GM12801 (cell line): ENCODE results near the gene DNER.

Experiments used
- TF ChIP-seq, protein P1 (sequence below): IDR thresholded peaks from one replicate; pipeline ENCODE4 v1.5.1; 2011; ENCODE audit warnings: control low read depth; ENCODE audit not compliant: insufficient read length; ENCODE audit errors: extremely low read depth

Gene DNER

DNA sequence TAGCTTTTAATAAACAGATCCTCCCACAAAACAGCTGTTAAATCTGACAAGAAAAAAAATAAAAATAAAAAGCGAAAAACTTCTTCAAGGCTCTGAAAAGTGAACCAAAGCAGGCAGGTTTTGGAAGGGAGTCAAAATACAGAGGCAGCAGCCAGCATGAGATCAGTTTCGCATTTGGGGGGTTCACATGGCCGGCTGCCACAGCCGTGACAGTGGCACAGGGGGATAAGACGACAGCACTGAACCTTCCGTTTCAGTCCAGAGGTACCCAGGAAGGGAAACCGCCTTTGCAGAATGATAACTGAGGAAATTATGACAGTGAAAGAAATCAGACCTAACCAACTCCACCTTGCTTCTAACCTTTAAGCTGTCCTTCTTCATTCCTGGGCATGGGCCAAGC is 246.6 kb downstream of the DNER start:
- TF ChIP-seq, protein P1, sequence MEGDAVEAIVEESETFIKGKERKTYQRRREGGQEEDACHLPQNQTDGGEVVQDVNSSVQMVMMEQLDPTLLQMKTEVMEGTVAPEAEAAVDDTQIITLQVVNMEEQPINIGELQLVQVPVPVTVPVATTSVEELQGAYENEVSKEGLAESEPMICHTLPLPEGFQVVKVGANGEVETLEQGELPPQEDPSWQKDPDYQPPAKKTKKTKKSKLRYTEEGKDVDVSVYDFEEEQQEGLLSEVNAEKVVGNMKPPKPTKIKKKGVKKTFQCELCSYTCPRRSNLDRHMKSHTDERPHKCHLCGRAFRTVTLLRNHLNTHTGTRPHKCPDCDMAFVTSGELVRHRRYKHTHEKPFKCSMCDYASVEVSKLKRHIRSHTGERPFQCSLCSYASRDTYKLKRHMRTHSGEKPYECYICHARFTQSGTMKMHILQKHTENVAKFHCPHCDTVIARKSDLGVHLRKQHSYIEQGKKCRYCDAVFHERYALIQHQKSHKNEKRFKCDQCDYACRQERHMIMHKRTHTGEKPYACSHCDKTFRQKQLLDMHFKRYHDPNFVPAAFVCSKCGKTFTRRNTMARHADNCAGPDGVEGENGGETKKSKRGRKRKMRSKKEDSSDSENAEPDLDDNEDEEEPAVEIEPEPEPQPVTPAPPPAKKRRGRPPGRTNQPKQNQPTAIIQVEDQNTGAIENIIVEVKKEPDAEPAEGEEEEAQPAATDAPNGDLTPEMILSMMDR: no peak

DNA sequence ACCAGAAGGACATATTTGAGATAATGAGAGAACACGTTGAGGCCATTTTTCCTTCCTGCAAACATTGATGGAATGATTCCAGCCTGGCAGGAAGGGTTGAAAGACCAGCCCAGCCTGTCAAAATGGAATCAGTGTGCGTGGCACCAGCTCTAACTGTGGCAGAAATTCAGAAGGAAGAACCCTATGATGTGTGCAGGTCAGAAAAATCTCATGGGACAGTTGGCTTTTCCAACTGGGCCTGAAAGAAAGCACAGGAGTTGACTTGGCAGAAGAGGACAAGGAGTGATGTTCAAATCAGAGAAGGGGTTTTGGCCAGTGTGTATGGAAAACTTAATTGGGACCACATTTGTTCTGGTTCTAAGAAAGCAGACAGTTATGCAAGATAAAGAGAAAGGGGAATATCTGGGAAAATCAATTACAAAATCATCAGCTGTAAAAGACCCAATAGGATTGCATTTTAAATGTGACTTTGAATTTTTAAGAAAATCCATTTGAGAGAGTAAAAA is 250.5 kb downstream of the DNER start:
- TF ChIP-seq, protein P1: no peak

DNA sequence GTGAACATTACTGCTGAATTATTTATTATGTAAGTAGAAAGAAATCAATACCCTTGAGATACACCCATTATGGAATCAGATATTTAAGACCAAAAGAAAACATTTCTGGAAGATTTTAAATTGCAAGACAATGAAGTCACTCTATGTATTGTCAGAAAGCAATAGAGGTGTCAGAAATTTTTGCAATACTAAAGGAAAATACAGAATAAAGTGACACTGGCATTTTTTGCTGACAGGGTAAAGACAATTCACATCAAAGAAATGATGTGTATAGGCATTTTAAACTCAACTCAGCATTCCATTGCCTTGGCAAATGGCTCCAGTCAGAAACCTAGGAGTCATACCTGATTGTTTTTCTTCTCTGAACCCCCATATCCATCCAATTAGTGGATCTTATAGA is 252.2 kb downstream of the DNER start:
- TF ChIP-seq, protein P1: no peak

DNA sequence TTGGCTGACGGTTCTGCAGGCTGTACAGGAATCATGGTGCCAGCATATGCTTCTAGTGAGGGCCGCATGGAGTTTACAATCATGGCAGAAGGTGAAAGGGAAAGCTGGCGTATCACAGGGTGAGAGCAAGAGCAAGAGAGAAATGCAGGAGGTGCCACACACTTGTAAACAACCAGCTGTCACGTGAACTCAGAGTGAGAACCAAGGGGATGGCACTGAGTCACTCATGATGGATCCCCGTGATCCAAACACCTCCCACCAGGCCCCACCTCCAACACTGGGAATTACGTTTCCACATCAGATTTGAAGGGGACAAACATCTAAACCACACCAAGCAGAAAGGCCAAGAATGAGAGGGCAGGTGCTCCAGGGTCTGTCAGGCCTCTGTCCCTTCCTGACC is 258.3 kb downstream of the DNER start:
- TF ChIP-seq, protein P1: no peak

DNA sequence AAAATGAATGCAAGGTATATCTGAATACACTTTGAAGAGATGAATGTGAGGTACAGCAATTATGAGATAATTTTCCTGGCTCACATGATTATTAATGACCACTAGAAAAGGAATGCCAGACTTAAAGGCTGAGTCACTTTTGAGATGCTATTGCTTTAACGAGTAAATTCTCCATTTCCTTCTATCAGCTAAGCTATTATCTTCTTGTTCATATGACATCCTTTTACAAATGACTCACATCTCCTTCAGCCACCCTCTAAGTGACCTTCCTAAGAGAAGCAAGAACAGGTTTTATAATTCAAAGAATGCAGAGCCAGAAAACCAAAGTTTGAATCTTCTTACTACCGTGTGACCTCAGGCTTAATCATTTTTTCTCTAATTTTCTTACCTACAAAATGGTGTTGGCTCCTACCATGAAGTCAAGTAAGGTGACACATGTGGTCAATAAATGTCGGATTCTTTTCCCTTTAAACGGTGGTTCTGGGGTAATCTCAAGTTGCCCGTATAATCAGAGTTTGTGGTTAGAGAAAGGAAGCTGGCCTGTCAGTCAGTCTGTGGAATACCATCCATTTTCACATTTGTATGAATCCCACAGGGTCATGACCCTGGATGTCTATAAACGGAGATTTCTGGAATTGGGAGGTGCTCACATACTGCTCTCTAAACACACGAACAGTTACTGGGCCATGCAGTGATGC is 259.3 kb downstream of the DNER start:
- TF ChIP-seq, protein P1: no peak

DNA sequence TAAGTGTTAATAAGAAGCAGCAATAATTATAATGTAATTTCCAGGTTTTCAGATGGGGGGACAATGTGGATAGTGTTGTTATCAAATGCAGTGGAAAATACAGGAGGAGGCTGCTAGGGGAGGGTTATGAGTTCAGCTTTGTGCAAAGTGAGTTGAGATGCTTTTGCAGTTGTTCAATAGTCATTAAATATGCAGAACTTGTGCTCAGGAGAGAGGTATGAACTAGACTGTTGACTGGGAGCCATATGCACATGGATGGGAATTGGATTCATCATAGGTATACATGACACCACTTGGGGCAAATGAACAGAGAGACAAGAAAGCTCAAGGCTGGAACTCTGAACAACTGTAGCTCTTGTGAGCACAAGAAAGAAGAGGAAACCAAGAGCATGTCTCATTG is 261.1 kb downstream of the DNER start:
- TF ChIP-seq, protein P1: no peak

DNA sequence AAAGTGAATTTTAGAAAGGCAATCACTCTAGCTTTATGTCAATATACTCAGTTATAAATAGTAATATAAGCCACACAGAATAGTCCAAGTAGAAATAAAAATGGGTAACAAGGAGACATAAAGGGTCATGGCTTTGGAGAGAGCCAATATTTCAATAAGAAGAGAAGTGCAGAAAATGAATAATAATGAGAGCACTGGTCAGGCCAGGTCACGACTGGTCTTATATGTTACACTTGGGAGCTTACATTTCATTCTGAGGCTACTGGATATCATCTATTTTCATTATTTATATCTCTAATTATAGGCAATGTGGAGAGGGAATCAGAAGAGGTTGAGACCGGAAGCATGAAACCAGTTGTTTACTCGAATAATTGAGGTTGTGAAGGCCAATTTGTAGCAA is 262.5 kb downstream of the DNER start:
- TF ChIP-seq, protein P1: no peak
